Astrocyte (in vitro differentiated cells and primary cell): ENCODE measurements around the gene FABP6.

Experiments
- EZH2 ChIP-seq: IDR thresholded peaks from 2 replicates; pipeline ENCODE4 v1.6.1; 2012; ENCODE audit warnings: mild to moderate bottlenecking, low read length, inconsistent platforms; ENCODE audit not compliant: insufficient read depth
- TF ChIP-seq, protein P1 (sequence below): IDR thresholded peaks from 2 replicates; pipeline ENCODE4 v1.5.1; 2011; ENCODE audit warnings: low read depth, mild to moderate bottlenecking, inconsistent platforms, low read length, moderate library complexity; ENCODE audit not compliant: insufficient read depth

DNA sequence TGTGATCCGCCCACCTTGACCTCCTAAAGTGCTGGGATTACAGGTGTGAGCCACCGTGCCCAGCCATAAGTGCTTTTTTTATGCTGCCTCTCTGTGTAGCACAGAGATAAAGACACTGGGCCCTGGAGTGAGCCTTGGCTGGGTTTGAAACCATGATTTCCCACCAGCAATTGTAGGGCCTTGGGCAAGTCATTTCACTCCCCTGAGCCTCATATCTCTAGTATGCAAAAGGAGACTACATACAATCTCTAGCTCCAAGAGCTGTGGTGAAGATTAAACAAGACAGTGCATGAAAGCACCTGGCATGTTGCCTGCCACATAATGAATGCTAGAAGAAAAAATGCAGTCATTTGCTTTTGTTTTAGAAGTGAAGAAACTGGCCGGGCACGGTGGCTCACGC lies 3.9 kb downstream of the FABP6 start:
- TF ChIP-seq, protein P1, sequence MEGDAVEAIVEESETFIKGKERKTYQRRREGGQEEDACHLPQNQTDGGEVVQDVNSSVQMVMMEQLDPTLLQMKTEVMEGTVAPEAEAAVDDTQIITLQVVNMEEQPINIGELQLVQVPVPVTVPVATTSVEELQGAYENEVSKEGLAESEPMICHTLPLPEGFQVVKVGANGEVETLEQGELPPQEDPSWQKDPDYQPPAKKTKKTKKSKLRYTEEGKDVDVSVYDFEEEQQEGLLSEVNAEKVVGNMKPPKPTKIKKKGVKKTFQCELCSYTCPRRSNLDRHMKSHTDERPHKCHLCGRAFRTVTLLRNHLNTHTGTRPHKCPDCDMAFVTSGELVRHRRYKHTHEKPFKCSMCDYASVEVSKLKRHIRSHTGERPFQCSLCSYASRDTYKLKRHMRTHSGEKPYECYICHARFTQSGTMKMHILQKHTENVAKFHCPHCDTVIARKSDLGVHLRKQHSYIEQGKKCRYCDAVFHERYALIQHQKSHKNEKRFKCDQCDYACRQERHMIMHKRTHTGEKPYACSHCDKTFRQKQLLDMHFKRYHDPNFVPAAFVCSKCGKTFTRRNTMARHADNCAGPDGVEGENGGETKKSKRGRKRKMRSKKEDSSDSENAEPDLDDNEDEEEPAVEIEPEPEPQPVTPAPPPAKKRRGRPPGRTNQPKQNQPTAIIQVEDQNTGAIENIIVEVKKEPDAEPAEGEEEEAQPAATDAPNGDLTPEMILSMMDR = no peak
- no peak for TF ChIP-seq EZH2
